NCI-H2081 (cell line): ENCODE results near the gene DOK5.

Source experiments
- DNase-seq, 2 experiments: peaks; one replicate each; lab custom pipeline; 2025; lab: John Stamatoyannopoulos, UW

Gene DOK5

GRCh38 chr20:54694516-54694915 lies 219.1 kb downstream of the DOK5 start:
- DNase-seq: no peak

GRCh38 chr20:54698373-54698772 lies 223.0 kb downstream of the DOK5 start:
- no peak for DNase-seq
